ENCODE data around the gene ANO6.

The ANO6 gene

GRCh38 chr12:45469902-45470301 lies 254.0 kb downstream of the ANO6 start:
- no peak for DNase-seq

GRCh38 chr12:45473636-45474035 lies 257.7 kb downstream of the ANO6 start:
- no peak for DNase-seq

GRCh38 chr12:45475594-45475993 lies 259.7 kb downstream of the ANO6 start:
- DNase-seq: no peak

DNA sequence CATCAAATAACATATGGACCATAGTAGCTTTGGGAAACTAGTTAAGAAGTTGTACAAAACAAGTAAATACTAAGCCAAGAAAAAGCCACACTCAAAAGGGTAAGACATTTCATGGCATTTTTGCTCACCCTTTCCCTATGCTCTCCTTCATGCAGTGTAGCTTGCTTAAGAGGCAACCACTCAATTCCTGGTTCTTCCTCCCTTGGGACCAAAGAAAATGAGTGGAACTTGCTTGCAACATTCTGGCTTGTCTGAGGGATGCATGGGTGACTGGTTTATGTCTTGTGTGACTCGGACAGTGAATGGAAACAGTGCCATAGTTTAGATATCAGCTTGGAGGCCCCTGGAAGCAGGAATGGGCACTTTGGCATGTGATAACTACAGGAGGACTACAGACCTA lies 261.6 kb downstream of the ANO6 start:
- DNase-seq: no peak

DNA sequence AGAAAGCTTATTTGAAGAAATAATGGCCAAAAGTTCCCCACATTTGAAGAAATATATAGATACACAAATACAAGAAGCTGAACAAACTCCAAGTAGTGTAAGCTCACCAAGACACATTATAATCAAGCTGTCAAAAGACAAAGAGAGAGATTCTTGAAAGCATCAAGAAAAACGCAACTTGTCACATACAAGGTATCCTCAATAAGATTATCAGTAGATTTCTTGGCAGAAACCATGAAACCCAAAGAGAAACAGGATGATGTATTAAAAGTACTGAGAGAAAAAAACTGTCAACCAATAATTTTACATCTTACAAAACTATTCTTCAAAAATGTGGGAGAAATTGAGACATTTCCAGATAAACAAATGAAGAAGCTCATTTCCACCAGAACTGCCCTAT lies 263.0 kb downstream of the ANO6 start:
- no peak for DNase-seq

- DNase-seq: no peak
Observed at GRCh38 chr12:45481746-45482145, 265.9 kb downstream of the ANO6 start.

- DNase-seq: no peak
Observed at GRCh38 chr12:45483571-45483970, 267.7 kb downstream of the ANO6 start.
